AG08396 (cell line): ENCODE results near the gene KNDC1.
"Not testable (repeated sequence)": the region's sequence is repeated elsewhere in the genome, so short reads cannot be mapped to it uniquely, and the experiment has no call there.

ENCODE experiments used
- DNase-seq: peaks from one replicate; pipeline ENCODE4 v3.0.0; 2012; ENCODE audit warnings: low spot score, mixed read lengths

The KNDC1 gene, protein sequence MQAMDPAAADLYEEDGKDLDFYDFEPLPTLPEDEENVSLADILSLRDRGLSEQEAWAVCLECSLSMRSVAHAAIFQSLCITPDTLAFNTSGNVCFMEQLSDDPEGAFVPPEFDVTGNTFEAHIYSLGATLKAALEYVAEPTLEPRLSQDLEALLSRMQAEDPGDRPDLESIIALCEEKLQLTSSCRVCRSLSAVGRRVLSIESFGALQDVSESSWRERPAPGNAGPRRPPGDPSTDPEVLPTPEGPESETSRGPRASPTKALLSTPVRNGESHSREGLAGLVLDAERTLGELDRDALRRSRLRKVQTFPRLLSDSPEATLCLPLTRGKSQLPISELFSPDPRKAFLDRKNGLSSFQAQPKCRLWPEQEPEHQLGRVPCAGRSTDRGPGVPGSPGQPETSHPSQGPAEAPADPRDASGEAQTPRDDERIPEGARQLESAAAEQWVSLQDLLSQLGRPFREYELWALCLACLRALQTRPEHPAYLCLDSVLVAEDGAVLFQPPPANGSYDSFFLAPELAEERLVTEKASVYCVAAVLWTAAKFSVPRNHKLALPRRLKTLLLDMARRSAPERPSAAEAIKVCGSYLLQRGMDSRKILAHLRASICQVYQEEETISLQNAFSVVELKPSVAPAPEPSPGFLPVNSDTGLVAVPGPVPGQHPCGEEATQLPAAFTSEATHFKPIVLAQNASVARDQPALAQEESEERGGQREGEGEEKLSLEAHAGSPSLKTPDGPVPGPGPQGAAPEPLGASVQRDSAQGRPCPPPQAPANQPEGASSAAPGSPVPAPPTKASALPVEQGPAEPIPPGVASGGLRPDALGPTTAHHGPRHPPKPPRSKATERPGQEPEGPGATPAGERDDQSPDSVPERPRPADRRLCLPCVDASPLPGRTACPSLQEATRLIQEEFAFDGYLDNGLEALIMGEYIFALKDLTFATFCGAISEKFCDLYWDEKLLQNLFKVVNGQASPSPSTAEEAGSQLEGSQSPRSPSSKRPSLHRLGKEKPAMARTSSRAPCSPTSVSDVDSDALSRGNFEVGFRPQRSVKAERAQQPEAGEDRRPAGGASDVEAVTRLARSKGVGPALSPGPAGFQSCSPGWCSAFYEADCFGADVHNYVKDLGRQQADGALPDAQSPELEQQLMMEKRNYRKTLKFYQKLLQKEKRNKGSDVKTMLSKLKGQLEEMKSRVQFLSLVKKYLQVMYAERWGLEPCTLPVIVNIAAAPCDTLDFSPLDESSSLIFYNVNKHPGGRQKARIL (N-terminal part only)

DNA sequence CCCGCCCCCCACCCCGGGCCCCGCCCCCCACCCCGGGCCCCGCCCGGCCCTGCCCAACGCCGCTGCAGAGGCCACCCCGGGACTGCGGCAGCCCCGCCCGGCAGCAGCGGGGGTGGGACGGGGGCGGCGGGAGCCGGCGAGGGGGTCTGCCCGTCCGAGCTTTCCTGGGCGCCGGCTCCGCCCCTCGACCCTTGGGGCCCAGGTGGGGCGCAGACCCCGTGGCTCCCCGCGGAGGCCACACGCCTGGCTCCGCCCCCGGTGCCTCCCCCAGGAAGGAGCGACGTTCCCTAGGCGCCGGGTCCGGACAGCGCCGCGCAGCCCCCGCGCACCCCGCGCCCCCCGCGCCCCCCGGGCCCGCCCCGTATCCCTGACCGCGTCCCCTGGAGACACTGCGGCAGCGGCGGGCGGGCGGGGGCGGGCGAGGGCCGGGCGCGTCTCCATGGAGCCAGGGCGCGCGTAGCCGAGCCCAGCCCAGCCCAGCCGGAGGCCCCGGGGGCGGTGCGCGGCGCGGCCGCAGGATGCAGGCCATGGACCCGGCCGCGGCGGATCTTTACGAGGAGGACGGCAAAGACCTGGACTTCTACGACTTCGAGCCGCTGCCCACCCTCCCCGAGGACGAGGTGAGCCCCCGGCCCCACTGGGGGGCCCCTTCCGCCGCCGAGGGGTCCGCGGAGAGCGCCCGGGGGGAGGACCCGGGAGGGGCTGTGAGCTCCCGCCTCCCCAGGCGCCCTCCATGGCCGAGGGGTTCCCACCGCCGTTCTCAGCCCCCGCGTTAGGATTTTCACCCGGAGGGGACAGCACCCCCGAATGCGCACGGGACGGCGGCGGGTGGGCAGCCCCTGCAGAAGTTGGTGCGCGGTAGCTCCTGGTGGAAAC is at the start of gene KNDC1:
Gene KNDC1, plus strand, starts transcription at position 270 of the 876 bp plus-strand sequence. Its CDS starts 249 bp downstream, at position 519.
- DNase-seq = peak; percentile 90

DNA sequence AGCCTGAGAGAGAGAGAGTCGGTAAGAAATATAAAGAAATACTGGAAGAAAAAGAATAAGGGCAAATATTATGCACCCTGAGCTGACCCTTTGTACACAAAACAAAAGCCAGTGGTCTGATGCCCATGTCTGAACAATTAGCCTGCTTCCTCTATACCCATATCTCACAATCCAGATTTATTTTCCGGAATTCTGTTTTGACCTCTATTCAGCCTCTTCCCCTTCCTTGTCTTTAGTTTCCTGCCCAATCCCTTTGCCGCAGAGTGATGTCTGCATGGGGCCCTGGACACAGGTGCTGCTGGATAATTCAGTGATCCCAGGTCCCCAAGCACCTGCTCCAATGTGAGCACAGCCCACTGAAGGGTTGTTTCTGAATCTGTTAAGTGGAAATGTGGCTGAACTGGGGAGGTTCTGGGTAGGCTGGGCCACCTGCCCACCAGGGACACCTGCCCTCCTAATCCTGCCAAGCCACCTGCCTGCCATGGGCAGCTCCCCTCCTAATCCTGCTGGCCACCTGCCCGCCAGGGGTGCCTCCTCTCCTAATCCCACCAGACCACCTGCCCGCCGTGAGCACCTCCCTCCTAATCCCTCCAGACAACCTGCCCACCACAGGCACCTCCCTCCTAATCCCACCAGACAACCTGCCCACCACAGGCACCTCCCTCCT is 49.3 kb upstream of the KNDC1 start:
- no peak for DNase-seq

DNA sequence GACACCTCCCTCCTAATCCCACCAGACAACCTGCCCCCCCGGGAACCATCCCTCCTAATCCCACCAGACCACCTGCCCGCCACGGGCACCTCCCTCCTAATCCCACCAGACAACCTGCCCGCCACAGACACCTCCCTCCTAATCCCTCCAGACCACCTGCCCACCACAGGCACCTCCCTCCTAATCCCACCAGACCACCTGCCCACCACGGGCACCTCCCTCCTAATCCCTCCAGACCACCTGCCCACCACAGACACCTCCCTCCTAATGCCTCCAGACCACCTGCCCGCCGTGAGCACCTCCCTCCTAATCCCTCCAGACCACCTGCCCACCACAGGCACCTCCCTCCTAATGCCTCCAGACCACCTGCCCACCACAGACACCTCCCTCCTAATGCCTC is 48.4 kb upstream of the KNDC1 start:
- not testable (repeated sequence) for DNase-seq

DNA sequence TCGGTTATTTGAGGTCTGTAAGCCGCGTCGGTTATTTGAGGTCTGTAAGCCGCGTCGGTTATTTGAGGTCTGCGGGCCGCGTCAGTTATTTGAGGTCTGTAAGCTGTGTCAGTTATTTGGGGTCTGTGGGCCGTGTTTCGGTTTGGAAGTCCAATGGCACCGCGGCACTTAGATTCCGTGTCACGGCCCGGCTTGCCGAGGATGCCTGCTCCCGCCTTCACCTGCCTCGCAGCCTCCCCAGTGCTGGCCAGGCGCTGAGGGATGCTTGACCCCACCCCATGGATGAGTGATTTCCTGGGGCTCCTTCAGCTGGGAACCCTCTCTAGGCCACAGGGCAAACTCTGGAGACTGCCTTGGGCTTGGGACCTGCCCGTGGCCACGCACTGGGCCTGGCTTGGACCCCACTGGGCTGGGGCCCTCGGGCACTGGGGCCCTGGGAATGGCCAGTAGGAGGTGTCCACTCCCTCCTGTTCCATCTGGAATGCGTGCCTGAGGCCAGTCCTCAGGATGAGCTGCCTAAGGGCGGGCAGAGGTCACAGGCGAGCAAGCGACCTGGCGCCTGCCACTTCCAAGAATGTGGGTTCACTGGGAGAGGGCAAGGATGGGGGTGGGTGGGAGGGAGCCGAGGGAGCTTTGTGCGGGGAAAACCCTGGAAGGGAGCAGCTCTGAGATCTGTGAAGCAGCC is 46.7 kb upstream of the KNDC1 start:
- DNase-seq = no peak

DNA sequence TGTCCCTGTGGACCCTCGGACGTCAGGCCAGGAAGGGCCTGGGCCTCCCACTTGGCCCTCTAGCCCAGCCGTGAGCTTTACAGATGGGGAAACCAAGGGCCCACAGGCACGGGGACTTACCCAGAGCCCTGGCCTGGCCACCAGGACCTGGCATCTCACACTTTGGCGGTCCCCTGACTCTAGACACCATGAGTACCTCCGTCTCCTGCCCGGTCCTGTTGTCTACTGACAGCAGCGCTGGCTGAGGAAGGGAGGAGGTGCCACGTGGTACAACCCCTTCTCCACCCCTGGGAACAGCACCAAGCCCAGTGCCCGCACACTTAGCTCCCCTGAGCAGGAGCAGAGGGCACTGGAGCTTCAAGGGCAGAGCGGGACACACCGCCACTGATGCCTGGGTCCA is 46.2 kb upstream of the KNDC1 start:
- DNase-seq = no peak

DNA sequence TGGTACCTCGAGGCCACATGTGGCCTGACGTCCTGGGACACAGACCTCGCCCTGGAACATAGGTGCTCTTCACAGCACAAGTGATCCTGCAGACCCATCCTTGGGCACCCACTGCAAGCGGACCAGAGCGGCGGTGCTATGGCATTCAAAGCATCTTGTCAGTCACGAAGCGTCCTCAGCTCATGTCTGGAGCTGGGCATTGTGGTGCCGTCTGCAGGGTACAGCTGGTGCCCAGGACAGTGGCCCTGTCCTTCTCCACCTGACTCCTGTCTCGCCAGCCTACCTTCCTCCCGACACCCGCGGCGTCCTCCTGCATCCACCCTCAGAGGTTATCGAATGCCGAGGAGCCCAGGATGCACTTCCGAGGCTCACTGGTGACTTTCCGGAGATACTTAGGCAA is 45.8 kb upstream of the KNDC1 start:
- no peak for DNase-seq

DNA sequence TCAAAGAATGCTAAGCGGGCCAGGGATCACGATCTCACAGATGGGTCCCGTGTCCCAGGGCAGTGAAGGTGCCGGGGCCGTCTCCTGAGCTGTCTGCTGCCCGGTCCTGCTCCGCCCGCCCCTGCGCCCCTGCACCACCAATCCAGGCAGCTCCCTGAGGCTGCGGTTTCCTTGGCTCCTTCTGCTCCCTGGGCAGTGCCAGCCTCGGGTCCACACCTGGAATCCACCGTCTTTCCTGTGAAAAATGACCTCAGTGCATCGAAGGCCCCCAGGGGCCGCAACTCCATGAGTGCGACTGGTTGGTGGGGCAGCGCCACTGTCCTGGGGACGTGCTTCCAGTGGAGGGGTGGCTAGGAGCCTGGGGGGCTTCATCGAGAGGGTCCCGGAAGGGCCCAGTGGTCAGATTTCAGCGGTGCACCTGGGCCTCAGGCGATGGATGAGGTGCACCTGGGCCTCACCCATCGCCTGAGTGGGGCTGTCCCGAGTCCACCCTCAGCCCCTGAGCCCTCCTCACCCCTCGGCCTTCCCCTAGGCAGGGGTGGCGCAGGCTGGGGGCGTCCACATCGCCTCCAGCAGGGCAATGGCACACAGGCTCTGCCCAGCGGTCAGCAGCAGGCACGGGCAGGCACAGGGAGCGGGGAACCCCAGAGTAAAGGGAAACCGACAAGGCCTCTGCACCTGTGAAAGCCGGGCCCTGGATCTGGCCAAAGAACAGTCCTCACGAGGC is 45.1 kb upstream of the KNDC1 start:
- no peak for DNase-seq

DNA sequence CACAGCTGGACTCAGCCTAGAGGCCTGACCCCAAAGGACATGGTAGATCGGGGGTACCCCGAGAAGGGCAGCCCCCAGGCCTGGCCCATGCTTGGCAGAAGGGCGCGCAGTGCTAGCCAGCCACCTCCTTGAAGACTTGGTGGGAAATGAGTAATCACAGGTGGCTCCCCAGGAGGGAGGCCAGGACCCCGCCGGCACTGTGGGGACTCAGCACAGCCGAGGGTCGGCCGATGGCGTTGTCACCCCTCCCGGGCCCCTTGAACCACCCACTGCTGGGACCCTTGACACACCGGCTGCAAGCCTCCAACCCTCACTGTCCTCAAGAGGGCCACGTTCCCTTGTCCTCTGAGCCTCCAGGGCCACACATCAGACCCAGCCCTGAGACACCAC is 44.6 kb upstream of the KNDC1 start:
- DNase-seq = no peak

DNA sequence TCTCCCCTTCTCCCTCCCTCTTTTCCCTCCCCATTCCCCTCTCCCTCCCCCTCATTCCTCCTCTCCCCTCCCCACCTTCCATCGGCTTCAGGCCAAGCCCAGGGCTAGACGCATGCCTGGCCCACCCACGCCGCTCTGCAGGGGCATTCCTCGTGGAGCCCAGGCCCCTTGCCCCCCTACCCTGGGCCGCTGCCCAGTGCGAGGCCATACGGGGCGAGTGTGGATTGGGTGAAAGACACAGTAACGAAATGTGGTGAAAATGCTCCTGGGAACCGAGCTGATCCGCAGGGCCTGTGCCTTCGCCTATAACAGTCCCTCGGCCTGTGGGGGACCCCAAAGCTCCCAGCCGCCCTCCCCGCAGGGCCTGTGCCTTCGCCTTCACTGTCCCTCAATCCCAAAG is 44.0 kb upstream of the KNDC1 start:
- DNase-seq = no peak

DNA sequence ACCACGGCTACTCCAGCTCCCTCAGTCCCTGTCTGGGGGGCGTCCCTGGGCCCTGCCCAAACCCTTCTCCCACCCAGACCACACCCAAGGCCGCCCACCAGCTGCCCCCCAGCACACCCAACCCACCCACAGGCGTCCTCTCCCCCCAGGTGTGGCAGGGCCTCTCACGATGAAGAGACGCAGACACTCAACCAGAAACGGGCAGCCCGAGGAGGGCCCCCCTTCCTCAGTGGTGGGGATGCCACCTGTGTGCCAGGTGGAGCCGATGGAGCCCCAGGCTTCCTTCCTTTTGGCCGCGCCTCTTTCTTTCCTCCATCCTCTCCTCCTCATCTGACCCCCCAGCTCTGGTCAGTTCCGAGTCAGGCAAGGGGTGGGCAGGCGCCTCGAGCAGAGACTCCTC is 43.6 kb upstream of the KNDC1 start:
- no peak for DNase-seq

DNA sequence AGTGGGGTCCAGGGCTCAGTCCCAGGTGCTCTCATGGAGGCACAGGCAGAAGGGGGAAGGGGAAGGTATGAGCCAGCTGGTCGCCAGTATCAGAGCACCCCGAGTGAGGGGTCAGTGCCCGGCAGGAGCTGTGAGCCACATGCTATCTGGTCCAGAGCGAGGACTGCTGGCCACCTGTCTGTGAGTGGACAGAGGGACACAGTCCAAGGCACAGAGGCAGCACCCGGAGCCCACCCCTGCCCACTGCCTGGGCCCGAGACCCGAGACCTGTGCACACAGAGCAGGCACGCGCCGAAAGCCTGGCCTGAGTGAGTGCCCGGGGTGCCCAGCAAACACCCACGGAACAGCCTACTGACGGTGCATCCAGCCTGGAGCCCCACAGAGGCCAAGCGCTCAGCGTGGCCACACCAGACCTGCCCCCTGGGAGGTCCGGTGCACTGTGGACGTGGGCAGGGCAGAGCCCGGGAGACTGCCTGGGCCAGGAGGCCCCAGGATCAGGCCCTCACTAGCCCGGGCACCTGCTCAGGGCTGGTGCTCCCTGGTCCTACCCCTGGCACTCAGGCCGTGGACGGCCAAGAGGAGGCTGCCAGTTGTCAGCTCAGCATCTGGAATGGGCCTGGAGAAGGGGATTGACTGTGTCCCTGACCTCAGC is 42.9 kb upstream of the KNDC1 start:
- no peak for DNase-seq

DNA sequence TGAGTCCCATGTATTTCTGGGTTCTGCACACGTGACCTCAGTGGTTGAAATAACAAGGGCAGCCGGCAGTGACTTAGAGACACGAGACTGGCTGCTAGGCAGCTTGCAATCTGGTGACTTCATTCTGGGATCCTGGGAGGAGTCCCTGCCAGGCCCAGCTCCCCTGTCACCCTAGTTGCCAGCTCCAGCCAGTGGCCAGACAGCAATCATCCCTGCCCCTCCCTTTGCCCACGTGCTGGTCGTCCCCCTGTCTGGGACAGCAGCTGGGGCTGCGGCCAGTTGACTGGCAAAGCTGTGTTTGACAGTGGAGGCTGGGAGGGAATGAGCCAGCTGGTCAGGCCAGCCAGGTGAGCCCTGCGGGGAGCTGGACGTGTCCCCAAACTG is 42.3 kb upstream of the KNDC1 start:
- DNase-seq = no peak

DNA sequence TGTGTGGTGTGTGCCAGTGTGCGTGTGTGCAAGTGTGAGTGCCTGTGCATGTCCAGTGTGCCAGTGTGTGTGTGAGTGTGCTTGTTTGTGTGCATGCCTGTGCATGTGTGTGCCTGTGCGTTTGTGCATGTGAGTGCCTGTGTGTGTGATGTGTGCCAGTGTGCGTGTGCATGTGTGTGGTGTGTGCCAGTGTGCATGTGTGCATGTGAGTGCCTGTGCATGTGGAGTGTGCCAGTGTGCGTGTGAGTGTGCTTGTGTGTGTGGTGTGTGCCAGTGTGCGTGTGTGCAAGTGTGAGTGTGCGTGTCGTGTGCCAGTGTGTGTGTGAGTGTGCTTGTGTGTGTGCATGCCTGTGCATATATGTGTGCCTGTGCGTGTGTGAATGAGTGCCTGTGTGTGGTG is 38.5 kb upstream of the KNDC1 start:
- no peak for DNase-seq

DNA sequence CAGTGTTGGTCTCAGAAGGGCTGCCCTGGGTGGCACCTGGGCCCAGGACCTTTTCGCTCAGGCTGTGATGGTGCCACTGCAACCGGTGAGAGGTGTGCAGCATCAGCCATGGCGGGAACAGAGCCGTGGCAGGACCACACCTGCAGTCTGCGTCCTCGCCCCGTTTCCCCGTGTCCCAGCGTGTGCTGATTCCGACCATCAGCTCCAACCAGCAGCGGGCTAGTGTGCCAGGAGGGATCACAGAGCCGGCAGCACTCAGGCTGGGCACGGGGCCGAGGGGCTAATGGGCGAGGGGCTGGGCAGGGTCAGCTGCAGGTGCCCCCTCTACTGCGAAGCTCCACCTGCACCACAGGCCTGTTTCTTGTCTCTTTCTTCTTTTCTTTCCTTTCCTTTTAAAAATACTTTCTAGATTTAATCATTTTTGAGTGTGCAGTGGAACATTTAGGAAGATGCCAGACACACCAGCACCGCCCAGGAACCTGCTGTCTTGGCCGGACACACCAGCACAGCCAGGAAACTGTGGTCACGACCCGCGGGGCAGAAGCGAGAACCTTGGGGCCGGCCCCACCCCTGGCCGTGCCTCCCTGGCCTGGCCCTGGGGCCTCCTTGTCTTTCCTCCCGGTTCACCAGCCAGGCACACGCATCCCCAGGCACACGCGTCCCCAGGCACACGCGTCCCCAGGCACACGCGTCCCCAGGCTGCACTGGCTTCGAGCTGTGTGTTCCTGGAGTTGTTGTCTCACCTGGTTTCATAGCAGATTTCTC is 37.7 kb upstream of the KNDC1 start:
- no peak for DNase-seq

DNA sequence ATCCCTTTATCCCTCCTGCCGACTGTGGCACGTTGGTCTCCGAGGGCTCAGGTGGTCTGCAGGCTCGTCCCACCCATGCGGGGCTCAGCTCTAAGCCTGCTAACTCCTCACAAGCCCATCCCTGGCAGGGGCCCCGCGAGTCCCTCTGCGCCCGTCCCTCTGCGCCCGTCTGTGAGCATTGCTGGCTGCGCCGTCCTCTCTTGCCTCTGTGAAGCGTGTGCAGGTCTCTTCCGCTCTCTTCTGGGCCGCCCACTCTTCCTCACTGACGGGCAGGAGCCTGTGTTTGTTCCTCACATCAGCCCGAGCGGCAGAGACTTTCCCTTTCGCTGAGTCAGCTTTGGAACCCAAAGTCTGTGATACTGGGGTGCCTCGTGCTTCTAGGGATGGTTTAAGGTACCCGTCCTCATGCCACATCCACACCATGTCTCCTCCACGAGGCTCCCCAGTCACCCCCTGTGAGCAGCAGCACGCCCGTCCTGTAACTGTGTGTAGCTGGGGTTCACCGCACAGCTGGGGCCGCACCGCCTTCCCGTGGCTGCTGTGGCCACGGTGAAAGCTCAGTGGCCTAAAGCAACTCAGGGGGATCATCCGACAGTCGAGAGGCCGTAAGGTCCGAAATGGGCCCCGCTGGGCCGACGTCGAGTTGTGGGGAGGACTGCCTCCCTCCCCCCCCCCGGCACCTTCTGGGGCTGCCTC is 36.8 kb upstream of the KNDC1 start:
- DNase-seq = no peak

DNA sequence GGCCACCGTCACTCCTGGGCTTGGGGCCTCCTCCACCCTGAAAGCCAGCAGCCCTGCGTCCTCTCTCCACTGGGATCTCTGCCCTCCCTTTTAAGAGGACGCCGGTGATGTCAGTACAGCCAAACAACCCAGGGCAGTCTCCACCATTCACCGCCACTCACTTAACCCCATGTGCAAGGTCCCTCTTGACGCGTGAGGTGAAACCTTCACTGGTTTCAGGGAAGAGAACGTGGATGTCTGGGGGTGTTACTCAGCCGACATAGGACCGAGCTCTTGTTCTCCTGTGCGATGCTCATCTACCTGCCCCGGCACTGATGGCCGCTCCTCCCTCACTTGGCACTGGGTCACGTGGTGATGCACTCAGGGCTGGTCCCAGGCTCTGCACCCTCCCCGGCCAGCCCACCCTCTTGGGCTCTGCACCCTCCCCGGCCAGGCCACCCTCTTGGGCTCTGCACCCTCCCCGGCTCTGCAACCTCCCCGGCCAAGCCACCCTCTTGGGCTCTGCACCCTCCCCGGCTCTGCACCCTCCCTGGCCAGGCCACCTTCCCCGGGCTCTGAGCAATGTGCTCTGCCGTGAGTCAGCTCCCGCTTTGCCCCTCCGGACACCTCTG is 36.2 kb upstream of the KNDC1 start:
- no peak for DNase-seq
